GM12874 (cell line): Measurements from ENCODE around the gene HTN1.
"Not testable (repeated sequence)": the region's sequence is repeated elsewhere in the genome, so short reads cannot be mapped to it uniquely, and the experiment has no call there.

Experiments used
- TF ChIP-seq, protein P1 (sequence below): IDR thresholded peaks from 2 replicates; pipeline ENCODE4 v1.5.1; 2011; ENCODE audit warnings: low read depth, mild to moderate bottlenecking, control low read depth, low read length, moderate library complexity; ENCODE audit not compliant: insufficient read depth

HTN1 gene

DNA sequence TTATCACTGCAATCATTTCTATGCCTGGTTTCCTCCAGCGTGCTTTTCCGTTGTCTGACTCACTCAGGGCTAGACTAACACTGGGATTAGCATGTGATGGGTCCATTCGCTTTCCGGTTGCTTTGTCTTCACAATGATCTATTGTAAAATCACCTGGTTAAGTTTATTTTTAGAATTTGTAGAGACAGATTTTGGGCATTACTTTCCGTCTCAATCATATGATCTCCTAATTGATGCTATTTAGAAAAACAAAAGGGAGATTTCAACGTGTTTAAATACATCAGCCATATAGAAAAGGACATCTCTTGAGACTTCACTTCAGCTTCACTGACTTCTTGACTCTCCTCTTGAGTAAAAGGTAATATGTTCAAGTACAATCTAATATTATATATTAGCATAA lies at the start of gene HTN1:
HTN1 (plus strand) TSS at position 301 of the 400 bp plus-strand sequence. CDS start 2,639 bp downstream, outside the sequence.
- TF ChIP-seq, protein P1, sequence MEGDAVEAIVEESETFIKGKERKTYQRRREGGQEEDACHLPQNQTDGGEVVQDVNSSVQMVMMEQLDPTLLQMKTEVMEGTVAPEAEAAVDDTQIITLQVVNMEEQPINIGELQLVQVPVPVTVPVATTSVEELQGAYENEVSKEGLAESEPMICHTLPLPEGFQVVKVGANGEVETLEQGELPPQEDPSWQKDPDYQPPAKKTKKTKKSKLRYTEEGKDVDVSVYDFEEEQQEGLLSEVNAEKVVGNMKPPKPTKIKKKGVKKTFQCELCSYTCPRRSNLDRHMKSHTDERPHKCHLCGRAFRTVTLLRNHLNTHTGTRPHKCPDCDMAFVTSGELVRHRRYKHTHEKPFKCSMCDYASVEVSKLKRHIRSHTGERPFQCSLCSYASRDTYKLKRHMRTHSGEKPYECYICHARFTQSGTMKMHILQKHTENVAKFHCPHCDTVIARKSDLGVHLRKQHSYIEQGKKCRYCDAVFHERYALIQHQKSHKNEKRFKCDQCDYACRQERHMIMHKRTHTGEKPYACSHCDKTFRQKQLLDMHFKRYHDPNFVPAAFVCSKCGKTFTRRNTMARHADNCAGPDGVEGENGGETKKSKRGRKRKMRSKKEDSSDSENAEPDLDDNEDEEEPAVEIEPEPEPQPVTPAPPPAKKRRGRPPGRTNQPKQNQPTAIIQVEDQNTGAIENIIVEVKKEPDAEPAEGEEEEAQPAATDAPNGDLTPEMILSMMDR = not testable (repeated sequence)

GRCh38 chr4:70000711-70001110 lies 49.5 kb upstream of the HTN1 start:
- TF ChIP-seq, protein P1 = no peak

DNA sequence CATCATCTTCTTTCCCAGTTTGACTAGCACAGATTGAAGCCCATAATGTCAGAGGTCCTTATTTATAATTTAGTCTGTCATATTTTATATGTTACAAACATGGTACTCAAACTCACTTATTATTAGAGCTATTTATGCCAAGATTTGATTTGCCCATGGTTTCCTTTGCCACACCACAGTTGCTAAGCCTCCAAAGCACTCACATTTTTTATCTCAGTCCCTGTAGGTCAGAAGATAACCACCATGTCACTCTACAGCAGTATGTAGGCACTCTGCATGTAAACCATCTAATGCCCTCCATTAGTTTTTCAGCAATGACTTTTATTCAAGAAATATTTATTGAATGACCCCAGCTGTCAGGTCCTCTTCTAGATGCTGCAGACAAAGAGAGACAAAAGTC lies 47.7 kb upstream of the HTN1 start:
- TF ChIP-seq, protein P1 = no peak

DNA sequence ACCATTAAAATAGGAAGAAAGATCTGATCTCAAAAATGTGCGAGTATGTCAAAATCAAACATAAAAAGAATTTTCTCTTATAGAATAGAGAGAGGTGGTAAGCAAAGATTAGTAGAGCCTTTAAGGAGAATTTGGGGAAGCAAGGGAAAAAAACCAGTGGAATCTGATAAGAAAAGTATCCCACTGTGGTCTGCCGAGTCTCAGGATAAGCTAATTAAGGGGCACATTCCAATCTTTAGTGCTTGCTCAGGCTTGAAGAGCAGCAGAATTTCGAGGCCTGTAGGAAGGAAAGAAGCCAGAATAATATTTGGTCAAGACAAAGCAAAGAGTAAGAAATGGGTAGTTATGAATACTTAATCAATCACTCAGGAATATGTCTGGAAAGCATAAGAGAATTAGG lies 41.5 kb upstream of the HTN1 start:
- TF ChIP-seq, protein P1 = no peak

DNA sequence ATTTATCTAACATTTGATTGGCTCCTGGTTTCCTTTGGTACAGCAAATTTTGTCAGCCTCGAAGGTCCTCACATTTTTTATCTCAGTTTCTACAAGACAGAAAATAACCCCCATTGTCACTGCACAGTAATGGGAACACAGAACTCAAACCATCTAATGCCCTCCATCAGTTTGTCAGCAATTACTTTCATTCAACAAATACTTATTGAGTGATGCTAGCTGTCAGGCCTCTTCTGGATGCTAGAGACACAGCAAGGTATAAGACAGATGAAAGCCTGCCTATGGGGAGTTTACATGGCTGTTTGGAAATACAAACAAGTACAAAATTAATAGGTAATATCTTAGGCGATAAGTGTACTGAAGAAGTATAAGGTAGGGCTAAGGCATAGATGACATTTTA lies 27.0 kb upstream of the HTN1 start:
- TF ChIP-seq, protein P1 = no peak

DNA sequence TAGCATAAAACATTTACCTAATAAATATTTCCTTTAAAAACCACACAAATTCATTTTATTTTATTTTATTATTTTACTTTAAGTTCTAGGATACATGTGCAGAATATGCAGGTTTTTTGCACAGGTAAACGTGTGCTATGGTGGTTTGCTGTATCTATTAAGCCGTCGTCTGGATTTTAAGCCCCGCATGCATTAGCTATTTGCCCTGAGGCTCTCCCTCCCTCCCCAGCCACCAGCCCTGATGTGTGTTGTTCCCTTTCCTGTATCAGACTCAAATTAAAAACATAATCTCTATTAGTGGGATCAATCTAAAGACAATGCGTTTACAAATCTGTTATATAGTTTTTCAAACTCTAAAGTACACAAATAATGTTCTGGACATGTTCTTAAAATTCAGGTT lies 23.2 kb upstream of the HTN1 start:
- TF ChIP-seq, protein P1 = no peak

- TF ChIP-seq, protein P1 = not testable (repeated sequence)
Measured at GRCh38 chr4:70028159-70028558, 22.1 kb upstream of the HTN1 start, which contains the start of gene HTN3. Gene HTN3 (plus strand): TSS chr4:70028459. CDS start chr4:70030741, 2,282 bp downstream.
